ENCODE measurements around the gene DSCAM.

DNA sequence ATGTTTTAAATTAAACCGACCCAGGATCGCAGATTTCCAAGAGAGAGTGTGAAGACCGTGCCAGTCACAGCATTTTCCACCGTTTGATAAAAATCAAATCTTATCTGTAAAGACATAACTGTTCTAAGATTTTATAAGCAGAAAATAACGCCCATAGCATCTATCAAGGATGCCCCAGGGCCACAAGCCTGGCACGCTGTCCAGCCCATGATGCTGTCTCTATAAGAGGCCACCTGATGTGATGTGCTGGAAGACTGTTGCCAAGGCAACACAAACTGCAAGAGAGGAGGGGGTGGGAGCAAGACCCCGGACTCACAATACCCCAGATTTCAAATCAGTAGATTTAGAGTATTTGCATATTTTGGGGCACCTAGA, 116.5 kb downstream of the DSCAM start:
- TF ChIP-seq, protein P1, sequence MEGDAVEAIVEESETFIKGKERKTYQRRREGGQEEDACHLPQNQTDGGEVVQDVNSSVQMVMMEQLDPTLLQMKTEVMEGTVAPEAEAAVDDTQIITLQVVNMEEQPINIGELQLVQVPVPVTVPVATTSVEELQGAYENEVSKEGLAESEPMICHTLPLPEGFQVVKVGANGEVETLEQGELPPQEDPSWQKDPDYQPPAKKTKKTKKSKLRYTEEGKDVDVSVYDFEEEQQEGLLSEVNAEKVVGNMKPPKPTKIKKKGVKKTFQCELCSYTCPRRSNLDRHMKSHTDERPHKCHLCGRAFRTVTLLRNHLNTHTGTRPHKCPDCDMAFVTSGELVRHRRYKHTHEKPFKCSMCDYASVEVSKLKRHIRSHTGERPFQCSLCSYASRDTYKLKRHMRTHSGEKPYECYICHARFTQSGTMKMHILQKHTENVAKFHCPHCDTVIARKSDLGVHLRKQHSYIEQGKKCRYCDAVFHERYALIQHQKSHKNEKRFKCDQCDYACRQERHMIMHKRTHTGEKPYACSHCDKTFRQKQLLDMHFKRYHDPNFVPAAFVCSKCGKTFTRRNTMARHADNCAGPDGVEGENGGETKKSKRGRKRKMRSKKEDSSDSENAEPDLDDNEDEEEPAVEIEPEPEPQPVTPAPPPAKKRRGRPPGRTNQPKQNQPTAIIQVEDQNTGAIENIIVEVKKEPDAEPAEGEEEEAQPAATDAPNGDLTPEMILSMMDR (IDR thresholded peaks at IDR 0.05; ENCODE audit: extremely low read depth in 1 of 2, insufficient read depth in 1 of 2, low read depth in 1 of 2, low read length in 2 of 2), result no peak
- TF ChIP-seq EZH2 (IDR thresholded peaks at IDR 0.05; ENCODE audit: borderline replicate concordance, low read depth, low read length, severe bottlenecking), result no peak
